Right lobe of liver (tissue), 4 donors: Measurements from ENCODE around the gene CCR4.
"Not testable (repeated sequence)": the region's sequence is repeated elsewhere in the genome, so short reads cannot be mapped to it uniquely, and the experiment has no call there.

Experiments
- CTCF ChIP-seq, 4 donors: fragments of 200-600 bp in 3 of 4; fragments of 450-650 bp in 1 of 4; IDR thresholded peaks; one replicate each; pipeline versions ENCODE4 v1.5.1 to v1.8.0; 2016 to 2022; ENCODE audit warnings: antibody characterized with exemption in 4 of 4, mild to moderate bottlenecking in 2 of 4
- POLR2A ChIP-seq: fragments of 450-650 bp; IDR thresholded peaks from one replicate; pipeline ENCODE4 v1.6.1; 2017; ENCODE audit warnings: antibody characterized with exemption, mild to moderate bottlenecking
- donor health status: DM: no; HTN: no; CAD: no.
- donor health status: DM: no; HTN: no; CAD: no.
- donor health status: DM: no; HTN: yes; CAD: no.

- TF ChIP-seq CTCF (IDR thresholded peaks at IDR 0.05); POLR2A: not testable (repeated sequence)
Measured at GRCh38 chr3:32984918-32985317, 33.5 kb downstream of the CCR4 start.
